ENCODE measurements around the gene NOB1. TPM values are rescaled to one million over a fixed set of nuclear protein-coding genes. Genes with fewer than 3 reads are reported as not detected.

Gene NOB1
- total RNA-seq, 1 experiment from 2014 or later: 142 TPM

- in situ Hi-C loops (cut with HindIII; ENCODE audit: low pct_unique_long_range_greater_than_20kb, low sequenced_read_pairs): no loop called here
- peak; percentile 99 for DNase-seq (ENCODE audit: low read depth)
Observed at GRCh38 chr16:69726313-69727060, 28.2 kb downstream of the NOB1 start, which contains the start of gene NQO1. Gene NQO1, minus strand, starts transcription at chr16:69726560. Its CDS starts 121 bp downstream, at chr16:69726439.

- DNase-seq (ENCODE audit: low read depth): no peak
- in situ Hi-C loops (cut with HindIII; ENCODE audit: low pct_unique_long_range_greater_than_20kb, low sequenced_read_pairs): no loop called here
Observed at GRCh38 chr16:69725480-69726312, 29.0 kb downstream of the NOB1 start.

- in situ Hi-C loops (cut with HindIII; ENCODE audit: low pct_unique_long_range_greater_than_20kb, low sequenced_read_pairs): no loop called here
- DNase-seq (ENCODE audit: low read depth): peak; percentile 37
Observed at GRCh38 chr16:69724981-69725479, 29.7 kb downstream of the NOB1 start.

GRCh38 chr16:69724414-69724873 is 30.3 kb downstream of the NOB1 start:
- in situ Hi-C loops (cut with HindIII; ENCODE audit: low pct_unique_long_range_greater_than_20kb, low sequenced_read_pairs): no loop called here
- no peak for DNase-seq (ENCODE audit: low read depth)

GRCh38 chr16:69721441-69721957 is 33.2 kb downstream of the NOB1 start:
- in situ Hi-C loops (cut with HindIII; ENCODE audit: low pct_unique_long_range_greater_than_20kb, low sequenced_read_pairs): no loop called here
- DNase-seq (ENCODE audit: low read depth): no peak

GRCh38 chr16:69720822-69721430 is 33.8 kb downstream of the NOB1 start:
- in situ Hi-C loops (cut with HindIII; ENCODE audit: low pct_unique_long_range_greater_than_20kb, low sequenced_read_pairs): no loop called here
- no peak for DNase-seq (ENCODE audit: low read depth)

- in situ Hi-C loops (cut with HindIII; ENCODE audit: low pct_unique_long_range_greater_than_20kb, low sequenced_read_pairs): no loop called here
Observed at GRCh38 chr16:69718111-69718764, 36.5 kb downstream of the NOB1 start.

GRCh38 chr16:69717066-69717465 is 37.7 kb downstream of the NOB1 start:
- DNase-seq (ENCODE audit: low read depth): no peak
- in situ Hi-C loops (cut with HindIII; ENCODE audit: low pct_unique_long_range_greater_than_20kb, low sequenced_read_pairs): no loop called here

More at GRCh38 chr16:69718111-69718764, 36.5 kb downstream of the NOB1 start:
- no peak for DNase-seq (ENCODE audit: low read depth)

GRCh38 chr16:69712914-69713581 is 41.7 kb downstream of the NOB1 start:
- in situ Hi-C loops (cut with HindIII; ENCODE audit: low pct_unique_long_range_greater_than_20kb, low sequenced_read_pairs): no loop called here
- DNase-seq (ENCODE audit: low read depth): no peak

- in situ Hi-C loops (cut with HindIII; ENCODE audit: low pct_unique_long_range_greater_than_20kb, low sequenced_read_pairs): no loop called here
- DNase-seq (ENCODE audit: low read depth): no peak
Observed at GRCh38 chr16:69712277-69712676, 42.4 kb downstream of the NOB1 start.

GRCh38 chr16:69711115-69711740 is 43.5 kb downstream of the NOB1 start:
- DNase-seq (ENCODE audit: low read depth): no peak
- in situ Hi-C loops (cut with HindIII; ENCODE audit: low pct_unique_long_range_greater_than_20kb, low sequenced_read_pairs): no loop called here

GRCh38 chr16:69709456-69710084 is 45.2 kb downstream of the NOB1 start:
- peak; percentile 55 for DNase-seq (ENCODE audit: low read depth)
- in situ Hi-C loops (cut with HindIII; ENCODE audit: low pct_unique_long_range_greater_than_20kb, low sequenced_read_pairs): no loop called here

- in situ Hi-C loops (cut with HindIII; ENCODE audit: low pct_unique_long_range_greater_than_20kb, low sequenced_read_pairs): no loop called here
- peak; percentile 65 for DNase-seq (ENCODE audit: low read depth)
Observed at GRCh38 chr16:69707920-69708683, 46.6 kb downstream of the NOB1 start.

GRCh38 chr16:69706975-69707340 is 47.8 kb downstream of the NOB1 start:
- in situ Hi-C loops (cut with HindIII; ENCODE audit: low pct_unique_long_range_greater_than_20kb, low sequenced_read_pairs): no loop called here
- DNase-seq (ENCODE audit: low read depth): no peak

- DNase-seq (ENCODE audit: low read depth): no peak
- in situ Hi-C loops (cut with HindIII; ENCODE audit: low pct_unique_long_range_greater_than_20kb, low sequenced_read_pairs): no loop called here
Observed at GRCh38 chr16:69706256-69706974, 48.3 kb downstream of the NOB1 start.
